Measurements from ENCODE around the gene POM121.
"Not testable (repeated sequence)": the region's sequence is repeated elsewhere in the genome, so short reads cannot be mapped to it uniquely, and the experiment has no call there.

POM121 gene

DNA sequence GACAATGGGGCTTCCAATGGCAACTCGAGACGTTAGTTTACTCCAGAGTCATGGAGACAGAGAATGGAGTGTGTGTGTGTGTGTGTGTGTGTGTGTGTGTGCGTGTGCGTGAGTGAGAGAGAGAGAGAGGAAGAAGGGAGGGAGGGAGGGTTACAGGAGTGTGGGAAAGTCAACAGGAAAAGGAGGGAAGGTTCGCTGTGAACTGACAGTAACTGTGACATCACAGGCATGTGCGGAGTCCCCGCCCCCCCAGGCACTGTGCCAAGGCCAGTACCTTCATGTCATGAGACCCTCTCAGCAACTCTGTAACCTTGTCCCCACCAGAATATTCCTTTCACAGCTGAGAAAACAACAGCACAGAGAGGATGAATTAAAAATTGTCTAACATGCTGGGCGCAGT lies 72.6 kb downstream of the POM121 start:
- DNase-seq (ENCODE audit: low spot score): not testable (repeated sequence)

DNA sequence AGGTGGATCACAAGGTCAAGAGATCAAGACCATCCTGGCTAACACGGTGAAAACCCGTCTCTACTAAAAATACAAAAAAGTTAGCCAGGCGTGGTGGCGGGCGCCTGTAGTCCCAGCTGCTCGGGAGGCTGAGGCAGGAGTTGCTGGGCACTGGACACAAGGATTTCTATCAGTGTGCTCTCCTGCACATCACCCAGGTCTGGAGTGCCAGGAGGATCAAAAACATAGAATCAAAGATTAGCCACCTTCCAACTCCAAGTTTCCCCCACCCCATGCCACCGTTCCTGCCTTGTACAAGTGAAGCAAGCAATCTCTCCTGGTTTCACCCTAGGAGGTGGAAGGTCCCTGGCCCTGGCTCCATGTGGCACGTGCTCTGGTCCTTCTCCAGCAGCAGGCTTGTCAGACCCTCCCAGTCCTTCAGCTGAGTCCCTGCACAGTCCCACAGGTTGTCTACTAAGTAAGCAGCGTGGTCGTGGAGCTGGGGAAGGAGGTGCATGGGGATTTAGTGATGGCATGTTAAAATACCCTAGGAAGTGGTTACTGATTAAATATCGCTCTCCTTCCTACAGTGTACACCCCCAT lies 73.1 kb downstream of the POM121 start:
- DNase-seq (ENCODE audit: low spot score): not testable (repeated sequence)

Data from CD4-positive, alpha-beta T cell treated with Interleukin-15 for 4 hours (primary cell).